GM19193 (cell line): ENCODE results near the gene ALKBH7.

ENCODE experiments used
- POLR2A ChIP-seq: IDR thresholded peaks from 4 replicates; pipeline ENCODE4 v1.6.1; 2011; ENCODE audit not compliant: insufficient read depth, insufficient read length; ENCODE audit errors: extremely low read depth

The ALKBH7 gene

GRCh38 chr19:6364353-6364752, 8.2 kb upstream of the ALKBH7 start:
- TF ChIP-seq POLR2A: no peak

GRCh38 chr19:6373096-6373812, 660 bp downstream of the ALKBH7 start:
- no peak for TF ChIP-seq POLR2A

GRCh38 chr19:6373813-6374108, 1.2 kb downstream of the ALKBH7 start:
- TF ChIP-seq POLR2A: no peak

- no peak for TF ChIP-seq POLR2A
Measured at GRCh38 chr19:6374161-6374709, 1.6 kb downstream of the ALKBH7 start.

- TF ChIP-seq POLR2A: no peak
Measured at GRCh38 chr19:6374711-6375410, 2.3 kb downstream of the ALKBH7 start.

GRCh38 chr19:6375411-6376010, 2.9 kb downstream of the ALKBH7 start, which contains the start of gene PSPN:
Gene PSPN, minus strand, starts transcription at chr19:6375933. Its CDS starts 84 bp downstream, at chr19:6375849.
- TF ChIP-seq POLR2A: no peak

- no peak for TF ChIP-seq POLR2A
Measured at GRCh38 chr19:6376512-6377190, 4.1 kb downstream of the ALKBH7 start.

GRCh38 chr19:6378041-6378440, 5.4 kb downstream of the ALKBH7 start:
- TF ChIP-seq POLR2A: no peak

GRCh38 chr19:6378486-6378885, 5.9 kb downstream of the ALKBH7 start:
- TF ChIP-seq POLR2A: no peak

- no peak for TF ChIP-seq POLR2A
Measured at GRCh38 chr19:6379744-6380143, 7.2 kb downstream of the ALKBH7 start.

- no peak for TF ChIP-seq POLR2A
Measured at GRCh38 chr19:6381030-6381750, 8.6 kb downstream of the ALKBH7 start.

- no peak for TF ChIP-seq POLR2A
Measured at GRCh38 chr19:6383188-6383587, 10.6 kb downstream of the ALKBH7 start.

GRCh38 chr19:6384381-6384780, 11.8 kb downstream of the ALKBH7 start:
- no peak for TF ChIP-seq POLR2A

GRCh38 chr19:6387372-6387771, 14.8 kb downstream of the ALKBH7 start:
- TF ChIP-seq POLR2A: no peak
